ENCODE data around the gene EXOC6B. TPM values are rescaled to one million over a fixed set of nuclear protein-coding genes. Genes with fewer than 3 reads are reported as not detected.

EXOC6B gene
- total RNA-seq, 2 donors from 2014 or later: 16.6 to 36.6 TPM

DNA sequence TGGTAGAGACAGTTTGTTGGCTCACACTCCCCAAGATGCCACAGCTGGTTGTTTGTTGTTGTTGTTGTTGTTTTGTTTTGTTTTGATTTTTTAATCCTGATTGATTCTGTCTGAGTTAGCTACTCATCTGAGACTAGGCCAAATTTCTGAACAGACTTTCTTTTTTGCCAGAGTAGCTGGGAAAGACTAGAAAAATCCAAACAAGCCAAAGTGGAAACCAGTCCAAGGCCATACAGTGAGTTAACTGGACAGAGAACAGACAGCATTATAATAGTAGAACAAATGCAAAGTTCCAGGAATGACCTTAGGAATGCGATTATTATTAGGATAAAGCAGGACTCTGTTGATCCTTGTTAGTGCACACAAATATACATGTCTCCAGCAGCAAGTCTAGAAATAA, 634.4 kb downstream of the EXOC6B start:
- Histone ChIP-seq H3K9me3 (no peaks in the 10 kb centered on the region), H3K4me1 (replicated peaks) (no peaks in the 10 kb centered on the region), H3K27me3 (replicated peaks; ENCODE audit: insufficient read depth) (no peaks in the 10 kb centered on the region), H3K4me3 (no peak overlapping the region), H3K27ac (no peak overlapping the region), H3K36me3 (no peaks in the 10 kb centered on the region)
- intact Hi-C loops (cut with DNase I): no loop called here
- TF ChIP-seq POLR2A (IDR thresholded peaks at IDR 0.05) (no peak), POLR2AphosphoS5 (IDR thresholded peaks at IDR 0.05) (no peak)
- TF ChIP-seq, protein P1, sequence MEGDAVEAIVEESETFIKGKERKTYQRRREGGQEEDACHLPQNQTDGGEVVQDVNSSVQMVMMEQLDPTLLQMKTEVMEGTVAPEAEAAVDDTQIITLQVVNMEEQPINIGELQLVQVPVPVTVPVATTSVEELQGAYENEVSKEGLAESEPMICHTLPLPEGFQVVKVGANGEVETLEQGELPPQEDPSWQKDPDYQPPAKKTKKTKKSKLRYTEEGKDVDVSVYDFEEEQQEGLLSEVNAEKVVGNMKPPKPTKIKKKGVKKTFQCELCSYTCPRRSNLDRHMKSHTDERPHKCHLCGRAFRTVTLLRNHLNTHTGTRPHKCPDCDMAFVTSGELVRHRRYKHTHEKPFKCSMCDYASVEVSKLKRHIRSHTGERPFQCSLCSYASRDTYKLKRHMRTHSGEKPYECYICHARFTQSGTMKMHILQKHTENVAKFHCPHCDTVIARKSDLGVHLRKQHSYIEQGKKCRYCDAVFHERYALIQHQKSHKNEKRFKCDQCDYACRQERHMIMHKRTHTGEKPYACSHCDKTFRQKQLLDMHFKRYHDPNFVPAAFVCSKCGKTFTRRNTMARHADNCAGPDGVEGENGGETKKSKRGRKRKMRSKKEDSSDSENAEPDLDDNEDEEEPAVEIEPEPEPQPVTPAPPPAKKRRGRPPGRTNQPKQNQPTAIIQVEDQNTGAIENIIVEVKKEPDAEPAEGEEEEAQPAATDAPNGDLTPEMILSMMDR (IDR thresholded peaks at IDR 0.05): no peak
- DNase-seq (ENCODE audit: low spot score): no peak
- WGBS: 88% methylated on average over 1 of the region's 1 CpG

DNA sequence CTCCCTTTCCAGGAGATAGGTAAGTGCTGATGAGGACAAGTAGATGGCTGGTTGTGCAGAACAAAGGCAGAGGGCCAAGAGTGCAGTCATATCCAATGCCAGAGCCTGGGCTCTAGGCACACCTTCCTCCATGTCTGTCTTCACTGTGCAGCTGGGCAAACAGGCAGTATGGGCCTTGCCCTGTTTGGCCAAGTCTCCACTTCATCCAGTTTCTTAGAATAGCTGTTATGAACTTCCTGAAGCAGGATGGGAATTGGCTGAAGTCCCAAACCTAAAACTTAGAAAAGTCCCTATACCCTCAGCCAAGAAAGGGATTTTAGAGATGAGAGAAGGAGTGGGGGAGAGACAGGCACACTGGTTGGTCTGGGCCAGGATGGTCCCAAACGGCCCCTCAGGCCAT, 640.6 kb downstream of the EXOC6B start:
- 50% methylated on average over 1 of the region's 1 CpG for WGBS
- no peaks in the 10 kb centered on the region for H3K4me1 ChIP-seq (replicated peaks)
- H3K4me3 ChIP-seq: no peak overlapping the region
- DNase-seq (ENCODE audit: low spot score): no peak
- TF ChIP-seq POLR2A (IDR thresholded peaks at IDR 0.05) (no peak), POLR2AphosphoS5 (IDR thresholded peaks at IDR 0.05) (no peak)
- TF ChIP-seq, protein P1 (IDR thresholded peaks at IDR 0.05): no peak
- no peaks in the 10 kb centered on the region for H3K9me3 ChIP-seq
- H3K27me3 ChIP-seq (replicated peaks; ENCODE audit: insufficient read depth): no peaks in the 10 kb centered on the region
- intact Hi-C loops (cut with DNase I): no loop called here
- H3K27ac ChIP-seq: no peak overlapping the region
- H3K36me3 ChIP-seq: no peaks in the 10 kb centered on the region

DNA sequence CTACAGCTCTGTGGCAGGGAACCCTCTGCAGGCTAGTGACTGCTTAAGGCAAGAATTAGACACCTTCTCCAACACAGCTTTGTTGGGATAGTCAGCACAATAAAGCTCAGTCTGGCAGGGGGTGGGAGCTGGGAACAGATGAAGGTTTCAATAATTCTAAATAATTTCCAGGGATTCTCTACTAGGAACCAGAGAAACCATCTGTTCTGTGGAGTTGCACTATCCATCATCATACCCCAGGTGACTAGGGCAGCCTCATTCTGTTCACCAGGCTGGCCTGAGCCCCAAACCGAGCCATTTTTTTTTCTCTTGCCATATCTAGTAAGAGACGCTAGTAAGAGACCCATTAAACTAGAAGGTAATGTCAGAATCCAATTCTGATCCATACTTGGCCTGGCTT, 642.4 kb downstream of the EXOC6B start:
- Histone ChIP-seq H3K4me1 (replicated peaks) (no peaks in the 10 kb centered on the region), H3K27me3 (replicated peaks; ENCODE audit: insufficient read depth) (no peaks in the 10 kb centered on the region), H3K9me3 (no peaks in the 10 kb centered on the region), H3K36me3 (no peaks in the 10 kb centered on the region), H3K4me3 (no peak overlapping the region), H3K27ac (no peak overlapping the region)
- DNase-seq (ENCODE audit: low spot score): no peak
- intact Hi-C loops (cut with DNase I): no loop called here
- TF ChIP-seq POLR2A (IDR thresholded peaks at IDR 0.05): no peak
- no peak for TF ChIP-seq POLR2AphosphoS5 (IDR thresholded peaks at IDR 0.05)
- TF ChIP-seq, protein P1 (IDR thresholded peaks at IDR 0.05): no peak
- WGBS: 96% methylated on average over 2 of the region's 2 CpGs

DNA sequence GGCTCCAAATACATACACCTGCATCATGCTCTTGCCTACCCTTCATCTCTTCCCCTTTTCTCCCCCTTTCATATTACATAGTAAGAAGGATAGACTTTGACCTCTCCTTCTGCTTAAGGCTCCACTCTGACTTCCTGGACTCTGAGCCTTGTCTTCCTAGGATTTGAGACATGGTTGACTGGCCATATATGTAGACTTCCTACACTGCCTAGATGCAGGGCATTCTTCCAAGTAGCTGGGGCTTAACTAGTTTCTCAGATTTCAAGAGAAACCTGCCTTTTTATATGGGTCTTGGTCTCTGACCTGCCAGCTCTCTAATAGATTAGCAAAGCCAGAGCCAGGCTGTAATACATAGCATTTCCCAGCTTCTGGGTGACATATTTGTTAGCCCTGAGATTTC, 642.8 kb downstream of the EXOC6B start:
- Histone ChIP-seq H3K36me3 (no peaks in the 10 kb centered on the region), H3K4me3 (no peak overlapping the region), H3K9me3 (no peaks in the 10 kb centered on the region), H3K27me3 (replicated peaks; ENCODE audit: insufficient read depth) (no peaks in the 10 kb centered on the region), H3K27ac (no peak overlapping the region), H3K4me1 (replicated peaks) (no peaks in the 10 kb centered on the region)
- intact Hi-C loops (cut with DNase I): no loop called here
- TF ChIP-seq, protein P1 (IDR thresholded peaks at IDR 0.05): no peak
- no peak for TF ChIP-seq POLR2AphosphoS5 (IDR thresholded peaks at IDR 0.05)
- no peak for TF ChIP-seq POLR2A (IDR thresholded peaks at IDR 0.05)
- no peak for DNase-seq (ENCODE audit: low spot score)

DNA sequence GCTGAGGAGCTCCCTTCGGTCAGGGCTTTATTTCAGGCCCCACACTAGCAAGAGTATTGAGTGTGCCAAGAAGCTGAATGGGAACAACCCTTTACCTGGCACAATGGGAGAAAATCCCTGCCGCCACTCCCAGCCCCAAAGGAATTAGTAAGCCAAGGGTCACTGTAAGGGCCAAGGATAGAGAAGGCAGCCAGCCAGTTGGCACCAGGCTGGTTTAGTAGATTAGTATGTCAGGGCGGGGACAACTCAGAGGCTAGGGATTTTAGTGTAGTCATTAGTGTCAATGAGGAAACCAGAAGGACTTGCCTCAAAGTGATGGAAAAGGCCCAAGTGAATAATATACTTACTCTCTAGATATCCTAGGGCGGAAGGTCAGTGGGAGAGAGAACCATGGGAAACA, 643.3 kb downstream of the EXOC6B start:
- Histone ChIP-seq H3K36me3 (no peaks in the 10 kb centered on the region), H3K9me3 (no peaks in the 10 kb centered on the region), H3K4me1 (replicated peaks) (no peaks in the 10 kb centered on the region), H3K27me3 (replicated peaks; ENCODE audit: insufficient read depth) (no peaks in the 10 kb centered on the region), H3K27ac (no peak overlapping the region), H3K4me3 (no peak overlapping the region)
- intact Hi-C loops (cut with DNase I): no loop called here
- TF ChIP-seq POLR2A (IDR thresholded peaks at IDR 0.05) (no peak), POLR2AphosphoS5 (IDR thresholded peaks at IDR 0.05) (no peak)
- TF ChIP-seq, protein P1 (IDR thresholded peaks at IDR 0.05): no peak
- WGBS: 90% methylated on average over 4 of the region's 4 CpGs
- DNase-seq (ENCODE audit: low spot score): no peak

Data from prostate gland (tissue), 2 donors.